GM18502 (cell line): ENCODE measurements around the gene CDC34.

Experiments used
- ATAC-seq: cut with Tn5 transposase; IDR thresholded peaks from one replicate; pipeline ENCODE4 v1.9.1; 2021; ENCODE audit warnings: mild to moderate bottlenecking; ENCODE audit not compliant: unreplicated experiment, poor library complexity

The CDC34 gene, protein sequence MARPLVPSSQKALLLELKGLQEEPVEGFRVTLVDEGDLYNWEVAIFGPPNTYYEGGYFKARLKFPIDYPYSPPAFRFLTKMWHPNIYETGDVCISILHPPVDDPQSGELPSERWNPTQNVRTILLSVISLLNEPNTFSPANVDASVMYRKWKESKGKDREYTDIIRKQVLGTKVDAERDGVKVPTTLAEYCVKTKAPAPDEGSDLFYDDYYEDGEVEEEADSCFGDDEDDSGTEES

DNA sequence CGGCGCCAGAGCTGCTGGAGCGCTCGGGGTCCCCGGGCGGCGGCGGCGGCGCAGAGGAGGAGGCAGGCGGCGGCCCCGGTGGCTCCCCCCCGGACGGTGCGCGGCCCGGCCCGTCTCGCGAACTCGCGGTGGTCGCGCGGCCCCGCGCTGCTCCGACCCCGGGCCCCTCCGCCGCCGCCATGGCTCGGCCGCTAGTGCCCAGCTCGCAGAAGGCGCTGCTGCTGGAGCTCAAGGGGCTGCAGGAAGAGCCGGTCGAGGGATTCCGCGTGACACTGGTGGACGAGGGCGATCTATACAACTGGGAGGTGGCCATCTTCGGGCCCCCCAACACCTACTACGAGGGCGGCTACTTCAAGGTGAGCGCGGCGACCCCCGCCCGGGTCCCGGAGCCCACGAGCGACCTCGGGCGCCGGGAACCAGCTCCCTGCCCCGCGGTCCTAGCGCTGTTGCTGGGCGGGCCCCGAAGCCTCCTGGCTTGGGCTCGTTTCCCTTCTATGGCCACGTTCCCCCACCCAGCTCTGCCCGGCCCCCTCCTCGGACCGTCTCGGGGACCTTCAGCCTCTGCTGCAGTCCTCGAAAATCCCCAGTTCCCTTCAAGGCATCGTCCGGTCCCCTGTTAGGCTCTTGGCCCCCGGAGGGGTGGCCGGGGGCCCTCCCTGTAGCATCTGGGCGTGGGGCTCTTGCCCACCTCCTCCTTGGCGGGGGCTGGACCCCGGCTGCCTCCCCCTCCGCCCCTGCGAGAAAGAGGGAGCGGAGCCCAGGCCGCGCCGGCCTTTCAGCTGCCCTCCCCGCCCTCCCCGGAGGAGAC lies at the start of gene CDC34:
Gene CDC34, plus strand, starts transcription at position 8 of the 808 bp plus-strand sequence. Its CDS starts 172 bp downstream, at position 180.
- ATAC-seq: peak; percentile 18

DNA sequence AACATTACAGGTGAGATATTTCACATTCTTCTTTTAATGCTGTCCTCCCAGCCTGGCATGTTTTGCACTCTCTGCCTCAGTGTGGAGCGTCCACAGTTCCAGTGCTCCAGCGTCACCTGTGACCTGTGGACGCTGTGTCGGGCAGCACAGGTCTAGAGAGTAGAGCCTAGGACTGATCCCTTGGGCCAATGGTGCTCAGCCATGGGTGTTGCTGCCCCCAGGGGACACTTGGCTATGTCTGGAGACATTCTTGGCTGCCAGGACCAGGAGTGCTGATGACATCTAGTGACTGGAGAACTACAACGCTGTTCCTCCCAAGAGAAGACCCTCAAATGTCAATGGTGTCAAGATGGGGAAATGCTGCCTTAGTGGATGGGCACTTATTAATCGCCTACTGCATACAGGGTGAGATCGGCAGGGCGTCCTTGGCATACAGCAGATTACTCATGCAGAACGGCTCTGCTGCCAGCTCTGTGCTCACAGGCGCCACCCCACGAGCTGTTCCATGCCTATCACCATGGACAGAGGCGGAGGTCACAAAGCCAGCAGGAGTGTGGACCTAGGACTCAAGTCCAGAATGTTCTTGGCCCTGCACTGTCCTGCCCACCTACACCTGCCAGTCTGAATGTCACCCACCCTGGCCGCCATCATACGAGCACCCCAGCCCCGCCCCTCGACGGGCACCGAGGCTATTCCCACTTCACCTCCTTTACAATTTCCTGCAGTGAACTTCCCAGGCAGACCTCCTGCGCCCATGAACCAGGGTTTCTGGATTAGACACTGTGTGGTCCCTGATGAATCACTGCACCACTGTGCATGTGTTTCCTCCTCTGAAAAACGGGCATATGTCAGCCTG lies 49.1 kb upstream of the CDC34 start:
- no peak for ATAC-seq

DNA sequence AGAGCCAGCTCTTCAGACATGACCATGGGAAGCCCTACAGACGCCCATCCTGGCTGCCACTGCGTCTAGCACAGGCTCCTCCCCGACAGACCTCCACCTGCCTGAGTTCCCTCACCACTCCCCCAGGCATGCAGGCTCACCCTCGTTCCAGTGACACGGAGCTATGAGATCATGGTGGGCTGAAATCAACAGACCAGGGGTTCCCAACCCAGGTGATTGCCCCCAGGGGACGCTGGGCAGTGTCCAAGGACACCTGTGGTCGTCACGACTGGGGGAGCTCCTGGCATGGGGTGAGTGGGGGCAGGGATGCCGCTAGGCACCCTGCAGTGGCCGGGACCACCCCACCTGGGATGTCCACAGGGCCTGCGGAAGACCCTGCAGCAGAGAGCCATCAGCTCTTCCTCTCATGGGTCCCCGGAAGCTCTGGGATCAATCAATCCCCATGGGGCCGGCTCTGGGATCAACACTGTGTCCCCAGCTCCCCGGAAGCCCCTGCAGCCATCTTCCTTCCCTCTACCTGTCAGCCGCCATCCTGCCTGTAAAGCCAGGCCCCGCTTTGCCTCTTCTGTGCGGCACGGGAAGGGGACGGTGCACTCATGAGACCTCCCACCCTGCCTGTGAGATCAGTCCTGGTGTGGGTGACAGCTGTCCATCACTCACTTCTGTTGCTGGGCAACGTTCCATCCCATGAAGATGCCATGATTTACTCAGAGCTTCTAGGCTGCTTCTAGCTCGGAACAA lies 48.1 kb upstream of the CDC34 start:
- no peak for ATAC-seq

DNA sequence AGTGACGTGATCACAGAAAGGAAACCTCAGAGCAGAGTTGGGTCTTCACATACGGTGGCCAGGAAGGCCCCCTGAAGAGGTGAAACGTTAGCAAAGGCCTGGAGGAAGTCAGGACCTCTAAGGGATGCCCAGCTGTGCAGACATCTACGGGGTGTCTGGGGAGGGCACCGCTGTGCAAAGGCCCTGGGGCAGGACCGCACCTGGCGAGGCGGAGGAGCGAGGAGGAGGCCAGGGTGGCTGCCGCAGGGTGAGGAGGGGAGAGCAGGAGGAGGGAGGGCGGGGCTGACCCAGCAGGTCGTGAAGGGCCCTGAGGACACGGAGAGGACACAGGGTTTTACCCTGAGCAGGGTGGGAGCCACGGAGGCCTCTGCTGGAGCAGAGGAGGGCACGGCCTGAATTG lies 47.1 kb upstream of the CDC34 start:
- no peak for ATAC-seq

DNA sequence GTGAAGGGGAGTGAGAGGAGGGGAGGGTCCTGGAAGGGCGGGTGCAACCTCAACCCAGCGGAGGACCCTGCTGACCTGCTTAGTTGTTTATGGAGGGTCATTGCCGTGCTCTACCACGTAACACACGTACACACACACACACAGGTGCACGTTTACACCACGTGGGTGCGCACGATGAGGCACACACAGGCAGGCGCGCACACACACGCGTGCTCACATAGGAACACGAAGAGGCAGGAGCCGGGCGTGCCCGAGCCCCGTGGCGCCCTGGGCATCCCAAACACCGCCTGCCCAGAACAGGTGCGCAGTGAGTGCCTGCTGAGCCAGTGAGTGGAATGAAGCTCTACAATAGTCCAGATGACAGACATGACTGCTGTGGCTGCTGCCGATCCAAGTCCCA lies 46.5 kb upstream of the CDC34 start:
- ATAC-seq: no peak

DNA sequence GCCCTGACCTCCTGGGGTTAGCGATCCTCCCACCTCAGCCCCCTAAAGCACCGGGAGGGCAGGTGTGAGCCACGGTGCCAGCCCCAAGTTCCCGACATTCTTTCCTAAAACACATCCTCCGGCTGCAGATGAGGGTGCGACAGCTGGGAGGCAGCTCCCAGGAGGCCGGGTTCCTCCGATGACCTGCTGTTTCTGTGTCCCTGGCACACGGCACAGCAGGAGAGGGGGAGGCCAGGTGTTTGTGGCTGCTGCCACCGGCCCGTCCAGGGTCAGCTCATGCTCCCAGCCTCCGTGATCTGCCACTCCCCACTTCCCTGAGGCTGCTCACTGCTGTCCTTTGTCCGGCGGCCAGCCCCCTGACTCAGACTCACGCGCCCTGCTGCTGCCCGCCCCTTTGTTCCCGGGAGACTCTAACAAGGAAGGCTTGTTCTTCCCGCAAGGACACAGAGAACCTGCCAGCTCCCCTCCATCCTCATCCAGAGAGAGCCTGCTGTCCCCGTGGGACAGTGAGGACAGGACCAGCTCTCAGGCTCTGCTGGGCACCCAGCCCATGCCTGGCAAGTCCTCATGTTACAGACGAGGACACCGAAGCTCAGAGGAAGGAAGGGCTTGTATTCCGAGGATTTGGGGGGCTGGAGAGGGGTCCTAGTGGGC lies 45.9 kb upstream of the CDC34 start:
- no peak for ATAC-seq

DNA sequence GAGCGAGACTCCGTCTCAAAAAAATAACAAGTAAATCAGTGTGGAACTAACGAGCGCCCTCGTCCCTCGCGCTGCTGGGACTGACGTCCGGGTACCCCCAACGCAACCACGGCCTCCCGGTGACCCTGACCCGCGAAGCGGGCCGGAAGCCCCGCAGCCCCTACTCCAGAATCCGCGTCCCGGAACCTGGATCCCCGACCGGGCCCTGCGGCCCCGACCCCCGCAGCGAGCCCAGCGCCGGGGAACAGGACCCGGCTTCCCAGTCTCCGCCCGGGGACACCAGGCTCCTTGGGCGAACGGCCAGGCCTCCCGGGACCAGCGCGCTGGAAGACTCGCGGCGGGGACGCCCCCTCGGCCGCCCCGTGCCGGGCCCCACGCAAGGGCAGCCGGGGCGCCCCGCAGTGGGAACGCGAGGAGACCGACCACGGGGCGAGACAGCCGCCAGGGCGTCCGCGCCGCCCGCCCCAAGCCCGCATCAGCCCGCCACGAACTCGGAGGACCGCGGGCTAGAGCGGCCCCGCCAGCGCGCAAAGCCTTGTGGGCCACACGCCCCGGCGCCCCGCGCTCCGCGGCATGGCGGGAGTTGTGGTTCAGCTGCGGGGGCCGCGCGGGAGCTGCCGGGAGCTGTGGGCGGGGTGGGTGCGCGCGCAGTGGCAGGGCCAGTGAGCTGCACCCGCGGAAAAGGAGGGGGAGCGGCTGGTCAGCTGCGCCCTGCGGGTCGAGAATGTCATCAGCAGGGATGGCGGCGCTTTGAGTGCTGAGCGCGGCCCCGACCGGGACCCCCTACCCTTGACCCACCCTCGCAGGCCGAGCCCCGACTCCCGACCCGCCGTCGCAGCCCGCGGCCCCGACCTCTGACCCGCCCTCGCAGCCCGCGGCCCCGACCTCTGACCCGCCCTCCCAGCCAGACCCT lies 42.8 kb upstream of the CDC34 start:
- peak; percentile 78 for ATAC-seq

DNA sequence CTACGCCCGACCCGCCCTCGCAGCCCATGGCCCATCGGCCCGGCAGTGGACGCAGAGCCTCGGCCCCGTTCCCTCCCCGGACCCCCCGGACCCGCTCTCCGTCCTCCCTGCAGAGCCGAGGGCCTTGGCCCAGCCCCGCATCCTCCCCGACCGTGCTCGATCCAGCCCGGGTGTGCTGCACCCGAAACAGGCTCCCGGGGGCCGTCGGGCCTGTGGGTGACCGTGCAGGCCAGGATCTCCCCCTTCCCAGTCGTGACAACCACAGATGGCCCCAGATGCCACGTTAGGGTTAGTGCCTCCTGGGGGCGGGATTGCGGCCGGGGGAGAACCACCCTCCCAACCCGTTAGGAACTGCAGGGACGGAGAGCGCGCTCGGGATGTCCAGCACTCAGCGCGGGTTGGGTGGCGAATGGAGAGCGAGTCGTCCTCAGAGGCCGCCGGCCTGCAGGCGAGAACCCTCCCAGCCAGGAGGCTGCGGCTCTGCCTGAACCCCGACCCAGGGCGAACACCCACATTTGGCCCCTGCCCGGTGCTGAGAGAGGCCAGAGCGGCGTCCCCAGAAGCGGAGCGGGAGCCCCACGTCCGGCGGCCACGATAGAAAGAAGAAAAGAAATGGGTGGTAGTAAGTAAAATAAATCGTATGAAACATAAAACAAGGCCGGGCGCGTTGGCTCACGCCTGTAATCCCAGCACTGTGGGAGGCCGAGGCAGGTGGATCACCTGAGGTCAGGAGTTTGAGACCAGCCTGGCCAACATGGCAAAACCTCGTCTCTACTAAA lies 42.0 kb upstream of the CDC34 start:
- peak; percentile 27 for ATAC-seq

DNA sequence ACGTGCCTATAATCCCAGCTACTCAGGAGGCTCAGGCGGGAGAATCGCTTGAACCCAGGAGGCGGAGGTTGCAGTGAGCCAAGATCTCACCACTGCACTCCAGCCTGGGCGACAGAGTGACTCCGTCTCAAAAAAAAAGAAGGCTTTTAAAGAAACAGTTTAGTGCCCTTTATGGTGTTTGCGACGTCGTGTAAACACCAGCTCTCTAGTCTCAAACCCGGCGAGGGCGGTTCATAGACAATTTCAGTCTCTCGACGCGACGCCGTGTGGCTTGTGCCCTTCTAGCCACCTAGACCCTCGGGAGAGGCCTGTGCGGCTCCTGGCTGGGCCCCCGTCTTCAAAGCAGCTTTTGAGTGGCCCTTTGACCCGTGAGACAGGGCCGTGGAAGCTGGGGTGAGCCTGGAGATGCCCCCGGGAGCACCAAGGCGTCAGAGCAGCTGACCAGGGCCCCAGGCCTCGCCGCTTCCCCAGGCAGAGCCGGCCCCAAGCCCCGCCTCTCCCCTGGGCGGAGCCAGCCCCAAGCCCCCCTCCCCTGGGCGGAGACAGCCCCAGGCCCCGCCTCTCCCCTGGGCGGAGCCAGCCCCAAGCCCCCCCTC lies 40.3 kb upstream of the CDC34 start:
- ATAC-seq: no peak

DNA sequence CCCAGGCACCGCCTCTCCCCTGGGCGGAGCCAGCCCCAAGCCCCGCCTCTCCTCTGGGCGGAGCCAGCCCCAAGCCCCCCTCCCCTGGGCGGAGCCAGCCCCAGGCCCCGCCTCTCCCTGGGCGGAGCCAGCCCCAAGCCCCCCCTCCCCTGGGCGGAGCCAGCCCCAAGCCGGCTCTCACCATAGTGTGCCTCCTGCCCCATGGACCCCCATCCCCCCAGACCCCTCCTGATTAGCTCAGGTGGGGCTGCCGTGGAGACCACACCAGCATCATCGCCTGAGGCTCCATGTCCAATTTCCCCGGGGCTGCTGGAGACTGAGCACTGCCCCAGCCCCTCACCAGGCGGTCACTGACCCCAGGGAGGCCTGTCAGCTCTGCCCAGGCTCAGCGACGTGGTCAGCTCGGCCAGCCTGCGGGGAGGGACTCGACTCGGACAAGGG lies 39.4 kb upstream of the CDC34 start:
- ATAC-seq: no peak

DNA sequence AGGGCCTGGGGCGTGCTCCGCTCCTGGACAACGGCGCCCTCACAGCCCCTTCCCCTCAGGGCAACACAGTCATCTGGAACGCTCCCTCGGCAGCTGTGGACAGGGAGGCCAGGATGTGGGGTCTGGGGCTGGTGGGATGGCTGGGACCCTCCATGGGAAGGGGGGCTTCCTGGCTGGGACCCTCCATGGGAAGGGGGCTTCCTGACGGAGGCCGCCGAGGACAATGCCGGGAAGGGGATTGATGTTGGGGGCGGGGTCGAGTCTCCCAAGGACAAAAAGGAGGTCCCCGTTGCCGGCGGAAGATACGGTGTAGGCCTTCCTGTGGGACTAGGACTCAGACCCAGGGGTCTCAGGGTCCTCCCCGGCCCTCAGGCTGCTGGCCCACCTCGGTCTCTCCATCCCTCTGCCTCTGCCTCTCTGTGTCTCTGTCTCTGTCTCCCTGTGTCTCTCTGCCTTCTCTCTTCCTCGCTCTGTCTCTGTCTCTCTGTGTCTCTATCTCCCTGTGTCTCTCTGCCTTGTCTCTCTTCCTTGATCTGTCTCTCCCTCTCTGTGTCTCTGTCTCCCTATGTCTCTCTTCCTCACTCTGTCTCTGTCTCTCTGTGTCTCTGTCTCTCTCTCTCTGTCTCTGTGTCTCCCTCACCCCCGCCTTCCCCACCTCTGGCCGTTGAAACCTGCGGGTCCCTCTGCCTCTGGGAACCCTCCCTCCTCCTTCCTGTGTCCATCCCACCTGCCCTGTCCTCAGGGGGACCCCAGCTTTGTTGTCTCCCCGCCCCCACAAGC lies 38.0 kb upstream of the CDC34 start:
- no peak for ATAC-seq

DNA sequence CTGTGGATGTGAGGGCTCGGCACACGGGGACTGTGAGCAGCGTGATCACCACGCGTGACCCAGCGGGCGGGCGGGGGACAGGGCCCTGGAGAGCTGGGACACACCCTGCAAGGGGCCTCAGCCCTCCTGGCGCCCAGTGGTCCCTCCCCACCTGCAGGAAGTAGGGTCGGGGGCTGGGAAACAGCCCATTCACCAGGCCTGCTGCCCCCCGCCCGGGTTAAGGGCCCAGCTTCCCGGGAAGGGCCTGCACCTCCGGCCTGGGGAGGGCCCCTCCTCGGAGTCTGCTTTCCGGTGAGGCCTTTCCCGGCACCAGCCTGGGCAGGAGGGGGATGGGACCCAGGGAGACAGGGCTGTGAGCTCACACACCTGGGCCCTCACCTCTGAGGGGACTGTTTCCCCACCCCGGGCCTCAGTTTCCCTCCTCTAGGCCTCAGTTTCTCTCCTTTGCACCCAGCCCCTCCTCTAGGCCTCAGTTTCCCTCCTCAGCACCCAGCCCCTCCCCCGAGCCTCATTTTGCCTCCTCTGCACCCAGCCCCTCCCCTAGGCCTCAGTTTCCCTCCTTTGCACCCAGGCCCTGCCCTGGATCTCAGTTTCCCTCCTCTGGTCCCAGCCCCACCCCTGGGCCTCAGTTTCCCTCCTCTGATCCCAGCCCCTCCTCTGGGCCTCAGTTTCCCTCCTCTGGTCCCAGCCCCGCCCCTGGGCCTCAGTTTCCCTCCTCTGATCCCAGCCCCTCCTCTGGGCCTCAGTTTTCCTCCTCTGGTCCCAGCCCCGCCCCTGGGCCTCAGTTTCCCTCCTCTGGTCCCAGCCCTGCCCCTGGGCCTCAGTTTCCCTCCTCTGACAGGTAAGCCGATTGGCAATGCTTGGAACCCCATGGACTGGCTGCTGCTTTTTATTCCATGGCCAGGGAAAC lies 37.1 kb upstream of the CDC34 start:
- ATAC-seq: no peak

DNA sequence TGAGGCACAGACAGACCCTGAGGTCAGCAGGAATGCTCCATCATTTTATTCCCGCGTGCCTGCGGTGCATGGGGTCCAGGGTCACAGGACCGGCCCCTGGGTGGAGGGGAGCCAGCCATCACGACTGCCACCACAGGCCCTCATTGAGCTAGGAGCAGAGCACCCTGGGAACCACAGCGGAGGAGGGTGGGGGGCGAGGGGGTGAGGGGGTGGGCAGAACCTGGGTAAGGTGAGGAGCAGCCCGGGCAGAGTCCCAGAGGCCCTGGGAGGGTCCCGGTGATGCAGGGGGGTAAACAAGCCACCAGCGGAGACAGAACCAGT lies 36.5 kb upstream of the CDC34 start:
- no peak for ATAC-seq

DNA sequence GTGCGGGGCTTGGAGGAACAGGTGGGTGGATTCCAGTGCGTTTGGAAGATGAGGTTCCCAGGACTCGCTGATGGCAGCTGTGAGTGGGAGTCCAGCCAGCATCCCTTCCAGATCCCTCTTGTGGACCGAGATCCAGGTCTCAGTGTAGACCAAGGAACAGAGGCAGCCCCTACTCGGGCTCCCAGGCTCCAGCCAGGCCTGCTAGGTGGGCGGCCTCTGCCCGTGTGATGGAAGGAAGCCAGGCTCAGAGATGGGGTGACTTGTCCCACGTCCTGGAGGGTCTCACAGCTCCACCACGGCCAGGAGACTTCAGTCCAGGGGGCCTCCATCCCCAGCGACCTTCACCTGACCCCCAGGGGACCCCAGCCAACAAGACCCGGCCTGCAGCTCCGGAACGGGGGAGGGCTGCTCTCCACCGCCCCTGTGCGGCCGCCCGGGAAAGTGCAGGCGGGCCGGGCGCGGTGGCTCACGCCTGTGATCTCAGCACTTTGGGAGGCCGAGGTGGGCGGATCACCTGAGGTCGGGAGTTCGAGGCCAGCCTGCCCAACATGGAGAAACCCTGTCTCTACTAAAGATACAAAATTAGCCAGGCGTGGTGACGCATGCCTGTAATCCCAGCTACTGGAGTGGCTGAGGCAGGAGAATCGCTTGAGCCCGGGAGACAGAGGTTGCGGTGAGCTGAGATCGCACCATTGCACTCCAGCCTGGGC lies 36.0 kb upstream of the CDC34 start:
- ATAC-seq: no peak

DNA sequence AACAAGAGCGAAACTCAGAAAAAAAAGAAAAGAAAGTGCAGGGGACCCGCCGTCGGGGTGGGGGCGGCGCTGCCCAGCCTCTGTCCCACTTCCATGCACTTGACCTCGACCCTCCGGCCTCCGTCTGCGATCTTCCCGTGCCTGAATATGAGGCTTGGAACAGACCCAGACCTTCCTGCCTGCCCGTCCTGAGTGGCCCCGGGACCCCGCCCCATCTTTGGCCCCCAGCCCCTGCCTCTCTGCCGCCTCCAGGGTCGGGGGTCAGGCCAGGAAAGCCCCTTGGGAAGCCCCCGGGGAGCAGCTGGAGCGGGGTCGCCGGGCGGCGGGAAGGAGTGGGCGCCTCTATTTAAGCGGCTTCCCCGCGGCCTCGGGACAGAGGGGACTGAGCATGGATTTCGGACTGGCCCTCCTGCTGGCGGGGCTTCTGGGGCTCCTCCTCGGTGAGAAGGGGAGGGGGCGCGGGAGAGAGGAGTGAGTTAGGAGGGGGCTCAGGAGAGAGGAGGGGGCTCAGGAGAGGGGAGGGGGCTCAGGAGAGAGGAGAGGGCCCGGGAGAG lies 35.4 kb upstream of the CDC34 start, which contains the start of gene MADCAM1:
Gene MADCAM1, plus strand, starts transcription at position 375 of the 554 bp plus-strand sequence. Its CDS starts 14 bp downstream, at position 389.
- no peak for ATAC-seq
